GM13977 (cell line): Measurements from ENCODE around the gene SIGLEC10.
A peak's percentile ranks its signal among the peaks of the same experiment; 100 is the strongest.
"Not testable (repeated sequence)": the region's sequence is repeated elsewhere in the genome, so short reads cannot be mapped to it uniquely, and the experiment has no call there.

Source experiments
- DNase-seq: peaks from one replicate; pipeline ENCODE4 v3.0.0; 2012; ENCODE audit warnings: low spot score
- CTCF ChIP-seq: IDR thresholded peaks from 2 replicates; pipeline ENCODE4 v1.5.1; 2012; ENCODE audit warnings: mild to moderate bottlenecking, control low read depth; ENCODE audit not compliant: insufficient read depth; ENCODE audit errors: extremely low read depth, missing control alignments
- in situ Hi-C: fragments of 300-500 bp; cut with MboI; formaldehyde crosslinking; loops from one replicate; pipeline ENCODE4 v1.12.0; 2022; ENCODE audit warnings: low sequenced_read_pairs, low pct_unique_long_range_greater_than_20kb, mixed read lengths, inconsistent platforms; ENCODE audit not compliant: unreplicated experiment

SIGLEC10 gene

GRCh38 chr19:51407511-51408131 is 9.8 kb downstream of the SIGLEC10 start:
- in situ Hi-C loops, result no loop called here
- DNase-seq, result no peak

GRCh38 chr19:51402117-51402516 is 15.3 kb downstream of the SIGLEC10 start:
- in situ Hi-C loops, result no loop called here
- no peak for TF ChIP-seq CTCF

More at GRCh38 chr19:51407511-51408131, 9.8 kb downstream of the SIGLEC10 start:
- TF ChIP-seq CTCF, result peak; percentile 17

GRCh38 chr19:51399936-51400335 is 17.5 kb downstream of the SIGLEC10 start:
- in situ Hi-C loops, result not testable (repeated sequence)

More at GRCh38 chr19:51402117-51402516, 15.3 kb downstream of the SIGLEC10 start:
- DNase-seq, result no peak

GRCh38 chr19:51399231-51399630 is 18.2 kb downstream of the SIGLEC10 start:
- in situ Hi-C loops, result no loop called here
- no peak for TF ChIP-seq CTCF
- DNase-seq, result no peak

More at GRCh38 chr19:51399936-51400335, 17.5 kb downstream of the SIGLEC10 start:
- DNase-seq, result not testable (repeated sequence)

- peak; percentile 63 for TF ChIP-seq CTCF
- in situ Hi-C loops, result no loop called here
- DNase-seq, result no peak
These were observed 19.2 kb downstream of the SIGLEC10 start for GRCh38 chr19:51398096-51398704.

- in situ Hi-C loops, result not testable (repeated sequence)
These were observed 20.0 kb downstream of the SIGLEC10 start for GRCh38 chr19:51397453-51397852.

GRCh38 chr19:51396175-51396574 is 21.3 kb downstream of the SIGLEC10 start:
- TF ChIP-seq CTCF, result no peak
- in situ Hi-C loops, result no loop called here
- no peak for DNase-seq

More at GRCh38 chr19:51397453-51397852, 20.0 kb downstream of the SIGLEC10 start:
- DNase-seq, result not testable (repeated sequence)
